ENCODE results near the gene GNG7.
"Not testable (repeated sequence)": the region's sequence is repeated elsewhere in the genome, so short reads cannot be mapped to it uniquely, and the experiment has no call there.

GNG7 gene

GRCh38 chr19:2591537-2592291 is 110.8 kb downstream of the GNG7 start:
- no peak for DNase-seq

DNA sequence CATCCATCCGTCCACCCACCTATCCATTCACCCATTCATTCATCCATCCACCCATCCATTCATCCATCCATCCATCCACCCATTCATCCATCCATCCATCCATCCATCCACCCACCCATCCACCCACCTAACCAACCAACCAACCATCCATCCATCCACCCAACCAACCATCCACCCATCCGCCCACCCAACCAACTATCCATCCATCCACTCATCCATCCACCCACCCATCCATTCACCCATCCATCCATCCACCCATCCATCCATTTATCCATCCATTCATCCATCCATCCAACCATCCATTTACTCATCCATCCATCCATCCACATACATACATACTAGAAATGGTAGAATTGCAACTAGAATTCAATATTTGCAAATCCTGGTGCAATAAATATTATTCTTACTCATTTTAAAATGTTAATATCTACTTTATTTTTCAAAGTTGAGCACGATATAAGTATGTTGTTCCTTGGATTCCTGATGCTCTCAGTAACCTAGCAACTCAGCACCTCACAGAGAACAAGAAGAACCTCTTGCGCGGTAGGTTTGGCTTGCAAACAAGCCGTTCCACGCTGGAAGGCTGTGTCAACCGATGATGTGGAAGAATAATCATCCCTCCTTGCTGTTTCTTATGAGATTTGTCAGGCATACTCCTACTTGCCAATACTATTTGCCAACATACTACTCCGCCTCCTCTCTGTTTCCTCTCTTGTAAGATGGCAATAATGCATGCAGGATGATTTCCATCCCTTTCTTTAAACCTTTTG is 111.7 kb downstream of the GNG7 start:
- no peak for DNase-seq

GRCh38 chr19:2589441-2589840 is 113.1 kb downstream of the GNG7 start:
- no peak for DNase-seq

DNA sequence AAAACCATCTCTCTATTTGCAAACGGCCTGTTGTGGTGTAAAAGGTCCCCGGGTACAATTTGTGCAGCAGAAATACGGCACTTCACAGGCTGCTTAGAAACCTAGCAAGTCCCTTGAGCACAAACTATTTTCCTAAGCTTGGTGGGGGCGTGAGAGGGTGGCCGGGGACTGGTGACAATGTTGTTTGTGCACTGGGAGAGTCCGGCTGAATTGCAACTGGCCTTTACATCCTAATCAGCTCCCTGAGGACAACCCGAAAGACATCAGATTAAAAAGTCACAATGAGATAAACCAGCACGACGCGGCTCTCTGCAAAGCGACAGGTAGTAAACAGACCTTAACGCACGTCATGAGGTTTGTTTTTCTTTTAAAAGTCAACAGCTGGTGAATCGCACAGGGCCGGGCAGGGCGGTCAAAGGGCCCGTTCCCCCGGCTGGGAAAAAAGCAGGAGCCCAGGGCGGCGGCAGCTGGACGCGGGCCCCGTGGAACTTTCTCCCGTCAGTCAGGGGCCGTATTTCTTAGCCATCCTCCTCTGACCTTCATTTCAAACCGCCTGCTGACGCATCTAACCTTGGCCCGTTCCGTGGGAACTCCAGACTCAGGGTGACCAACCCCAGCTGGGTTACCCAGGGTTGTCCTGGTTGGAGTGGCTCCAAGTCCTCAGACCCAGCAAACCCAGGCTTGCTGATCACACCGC is 114.3 kb downstream of the GNG7 start:
- no peak for DNase-seq

- no peak for DNase-seq
These were observed 115.3 kb downstream of the GNG7 start for GRCh38 chr19:2587001-2587719.

GRCh38 chr19:2586196-2586595 is 116.3 kb downstream of the GNG7 start:
- DNase-seq, result no peak

DNA sequence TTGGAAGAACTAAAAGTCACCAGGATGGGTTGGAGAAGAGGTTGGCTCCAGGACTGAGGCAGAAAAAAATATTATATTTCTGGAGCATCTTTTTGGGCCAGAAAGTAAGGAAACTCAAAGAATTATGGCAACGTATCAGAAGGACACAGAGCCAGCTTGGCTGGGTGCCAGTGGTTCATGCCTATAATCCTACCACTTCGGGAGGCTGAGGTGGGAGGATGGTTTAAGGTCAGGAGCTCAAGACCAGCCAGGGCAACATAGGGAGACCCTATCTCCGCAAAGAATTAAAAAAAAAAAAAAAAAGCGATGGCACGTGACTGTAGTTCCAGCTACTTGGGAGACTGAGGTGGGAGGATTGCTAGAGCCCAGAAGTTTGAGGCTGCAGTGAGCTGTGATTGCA is 118.5 kb downstream of the GNG7 start:
- no peak for DNase-seq

DNA sequence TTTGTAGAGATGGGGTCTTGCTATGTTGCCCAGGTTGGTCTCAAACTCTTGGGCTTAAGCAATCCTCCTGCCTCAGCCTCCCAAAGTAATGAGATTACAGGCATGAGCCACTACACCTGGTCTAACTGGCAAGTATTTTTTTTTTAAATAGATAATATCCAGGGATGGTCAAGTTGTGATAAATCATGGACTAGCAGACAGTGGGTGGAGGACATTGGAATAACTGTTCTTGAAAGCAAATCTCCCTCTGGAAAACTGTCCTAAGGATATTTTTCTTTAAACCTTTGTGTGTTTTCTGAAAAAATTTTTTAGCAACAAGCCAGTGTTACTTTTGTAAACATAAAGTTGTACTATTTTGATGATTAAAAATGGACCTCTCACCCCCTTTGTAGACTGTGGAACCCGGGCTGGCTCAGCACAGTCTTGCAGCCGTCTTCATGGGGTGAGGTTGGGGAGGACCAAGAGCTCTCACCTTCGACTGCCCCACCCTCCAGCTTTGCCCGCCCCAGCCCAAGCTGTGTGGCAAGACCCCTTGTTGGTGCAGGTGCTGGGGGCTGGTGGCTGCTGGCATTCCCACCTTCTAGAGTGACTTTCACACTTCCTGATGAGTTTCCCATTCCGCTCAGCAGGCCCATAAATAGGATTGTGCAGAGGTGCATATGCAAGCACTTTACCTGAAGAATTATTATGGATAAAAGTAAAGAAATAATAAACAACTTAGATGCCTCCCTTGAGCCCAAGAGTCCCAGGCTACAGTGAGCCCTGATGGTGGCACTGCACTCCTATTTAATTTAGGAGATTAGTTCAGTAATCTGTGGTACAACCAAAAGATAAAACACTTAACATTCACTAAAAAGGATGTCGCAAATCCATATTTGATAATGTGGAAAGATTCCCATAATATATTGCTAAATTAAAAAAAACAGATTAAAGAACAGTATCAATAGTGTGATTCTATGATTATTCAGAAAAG is 119.2 kb downstream of the GNG7 start:
- DNase-seq, result no peak

DNA sequence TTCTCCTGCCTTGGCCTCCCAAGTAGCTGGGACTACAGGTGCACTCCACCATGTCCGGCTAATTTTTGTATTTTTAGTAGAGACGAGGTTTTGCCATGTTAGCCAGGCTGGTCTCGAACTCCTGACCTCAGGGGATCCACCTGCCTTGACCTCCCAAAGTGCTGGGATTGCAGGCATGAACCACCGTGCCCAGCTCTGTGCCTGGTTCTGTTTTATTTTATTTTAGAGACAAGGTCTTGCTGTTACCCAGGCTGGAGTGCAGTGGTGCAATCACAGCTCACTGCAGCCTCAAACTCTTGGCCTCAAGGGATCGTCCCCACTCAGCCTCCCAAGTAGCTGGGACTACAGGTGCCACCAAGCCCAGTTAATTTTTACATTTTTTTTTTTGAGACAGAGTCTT is 122.1 kb downstream of the GNG7 start:
- not testable (repeated sequence) for DNase-seq

DNA sequence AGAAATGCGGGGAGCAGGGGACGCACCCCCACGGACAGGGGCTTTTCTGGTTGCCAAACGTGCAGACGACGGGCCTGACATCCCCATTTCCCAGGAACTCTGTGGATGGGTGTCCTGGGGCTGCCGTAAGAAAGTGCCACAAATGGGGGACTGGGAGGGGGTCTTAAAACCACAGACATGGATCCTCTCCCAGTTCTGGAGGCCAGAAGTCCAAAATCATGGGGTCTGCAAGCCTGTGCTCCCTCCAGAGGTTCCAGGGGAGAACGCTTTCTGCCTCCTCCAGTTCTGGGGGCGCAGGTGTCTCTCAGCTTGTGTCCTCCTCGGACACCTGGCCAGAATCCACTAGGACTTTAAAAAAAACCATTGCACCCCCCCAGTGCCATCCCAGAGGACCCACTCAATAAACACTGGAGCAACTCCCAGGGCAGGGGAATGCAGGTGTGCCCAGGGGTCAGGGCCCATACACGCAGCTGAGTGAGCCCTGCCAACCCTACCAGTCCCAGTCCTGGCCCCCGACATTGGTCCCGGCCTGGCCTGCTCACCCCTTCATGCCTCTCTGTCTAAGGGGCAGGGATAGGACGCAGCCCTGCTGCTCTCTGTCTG is 122.7 kb downstream of the GNG7 start:
- DNase-seq, result no peak

DNA sequence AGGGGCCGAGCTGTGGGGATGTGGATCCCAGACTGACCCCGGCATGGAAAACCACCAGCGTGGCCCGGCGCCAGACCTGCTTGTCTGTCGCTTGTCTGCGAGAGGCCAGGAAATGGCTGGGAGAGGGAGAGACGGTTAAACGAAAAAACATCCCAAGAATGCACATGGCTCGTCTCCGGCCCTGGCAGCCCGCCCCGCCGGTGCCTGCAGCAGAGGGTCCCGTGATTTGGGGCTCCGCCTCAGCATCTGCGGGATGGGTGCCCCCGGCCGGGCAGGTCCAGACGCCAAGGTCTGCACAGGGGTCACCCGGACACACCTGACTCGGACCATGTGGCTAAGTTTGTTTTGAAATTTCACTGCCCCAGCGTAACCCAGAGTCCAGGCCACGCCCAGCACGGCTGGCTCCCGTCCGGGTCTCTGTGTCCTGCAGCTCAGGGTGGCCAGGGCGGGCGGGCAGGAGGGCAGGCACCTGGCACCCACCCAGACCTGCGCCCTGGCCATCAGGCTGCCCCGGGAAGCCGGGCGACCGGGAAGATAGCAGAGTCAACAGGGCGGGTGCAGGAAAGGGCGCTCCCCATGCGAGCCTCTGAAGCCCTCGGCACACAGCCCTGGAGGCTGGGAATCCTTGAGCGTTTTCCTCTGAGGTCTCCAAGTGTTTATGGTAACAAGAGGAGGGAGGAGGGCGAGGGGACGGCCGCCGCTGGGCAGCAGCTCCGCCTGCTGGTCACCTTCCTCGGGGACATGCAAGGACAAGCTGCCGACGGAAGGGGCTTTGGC is 123.4 kb downstream of the GNG7 start:
- DNase-seq, result peak; percentile 58

DNA sequence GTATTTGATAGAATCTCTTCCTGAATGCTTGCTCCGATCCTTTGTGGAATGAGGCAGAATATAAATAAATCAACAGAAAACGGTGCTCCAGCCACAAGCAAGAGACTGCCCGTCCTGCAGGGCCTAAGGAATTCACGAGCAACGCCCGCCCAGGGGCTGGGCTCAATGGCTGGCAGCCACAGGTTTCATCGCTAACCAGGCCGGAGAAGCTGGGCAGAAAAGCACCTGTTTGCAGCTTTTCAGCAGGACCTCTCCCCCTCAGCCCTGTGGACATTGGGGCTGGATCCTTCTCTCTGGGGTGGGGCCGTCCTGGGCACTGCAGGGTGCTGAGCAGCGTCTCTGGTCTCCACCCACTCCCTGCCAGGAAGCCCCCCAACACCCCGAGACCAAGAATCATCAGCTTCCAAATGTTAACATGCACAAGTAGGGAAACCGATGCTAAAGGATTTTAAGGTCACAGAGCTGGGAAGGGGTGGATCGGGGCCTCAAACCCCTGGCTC is 124.1 kb downstream of the GNG7 start:
- no peak for DNase-seq

GRCh38 chr19:2577722-2578335 is 124.7 kb downstream of the GNG7 start:
- no peak for DNase-seq

DNA sequence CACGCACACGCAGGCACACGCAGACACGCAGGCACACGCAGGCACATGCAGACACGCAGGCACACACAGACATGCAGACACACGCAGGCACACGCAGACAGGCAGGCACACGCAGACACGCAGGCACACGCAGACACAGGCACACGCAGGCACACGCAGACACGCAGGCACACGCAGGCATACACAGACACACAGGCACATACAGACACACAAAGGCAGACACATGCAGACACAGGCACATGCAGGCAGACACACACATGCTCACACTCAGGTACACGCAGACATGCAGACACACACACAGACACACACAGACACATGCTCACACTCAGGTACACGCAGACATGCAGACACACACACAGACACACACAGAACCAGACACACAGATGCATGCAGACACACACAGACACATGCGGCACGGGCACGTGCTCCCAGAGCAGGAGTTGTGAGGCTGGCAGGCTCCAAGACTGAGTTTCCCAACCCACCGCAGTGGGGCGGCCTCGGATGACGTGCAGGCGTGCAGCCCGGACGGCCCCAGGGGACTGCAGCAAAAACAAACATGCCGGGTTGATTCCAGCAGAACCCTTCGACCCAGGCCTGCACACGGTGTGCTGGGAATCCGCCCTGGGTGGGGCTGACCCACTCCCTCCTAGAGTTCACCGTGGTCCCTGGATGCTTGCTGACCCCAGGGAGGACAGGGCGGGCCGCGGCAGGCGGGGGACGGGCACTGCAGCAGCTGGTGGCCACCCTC is 126.6 kb downstream of the GNG7 start:
- DNase-seq, result no peak

- no peak for DNase-seq
These were observed 127.4 kb downstream of the GNG7 start for GRCh38 chr19:2574971-2575630.

DNA sequence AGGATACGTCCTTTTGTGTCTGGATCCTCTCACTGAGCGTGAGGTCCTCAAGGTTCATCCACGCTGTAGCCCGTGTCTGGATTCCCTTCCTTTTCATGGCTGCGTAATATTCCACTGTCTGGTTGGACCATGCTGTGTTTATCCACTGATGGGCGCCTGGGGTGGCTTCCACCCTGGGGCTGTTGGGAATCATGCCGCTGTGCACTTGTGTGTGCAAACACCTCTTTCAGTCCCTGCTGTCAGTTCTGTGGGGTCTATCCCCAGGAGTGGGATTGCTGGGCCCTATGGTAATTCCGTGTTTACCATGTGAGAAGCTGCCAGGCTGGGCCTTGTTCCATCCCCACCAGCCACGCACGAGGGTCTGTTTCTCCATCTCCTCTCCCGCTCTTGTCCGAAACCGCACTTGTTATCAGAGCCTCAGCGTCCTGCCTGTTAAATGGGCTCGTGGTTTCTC is 128.0 kb downstream of the GNG7 start:
- no peak for DNase-seq

- no peak for DNase-seq
These were observed 128.6 kb downstream of the GNG7 start for GRCh38 chr19:2573916-2574315.

DNA sequence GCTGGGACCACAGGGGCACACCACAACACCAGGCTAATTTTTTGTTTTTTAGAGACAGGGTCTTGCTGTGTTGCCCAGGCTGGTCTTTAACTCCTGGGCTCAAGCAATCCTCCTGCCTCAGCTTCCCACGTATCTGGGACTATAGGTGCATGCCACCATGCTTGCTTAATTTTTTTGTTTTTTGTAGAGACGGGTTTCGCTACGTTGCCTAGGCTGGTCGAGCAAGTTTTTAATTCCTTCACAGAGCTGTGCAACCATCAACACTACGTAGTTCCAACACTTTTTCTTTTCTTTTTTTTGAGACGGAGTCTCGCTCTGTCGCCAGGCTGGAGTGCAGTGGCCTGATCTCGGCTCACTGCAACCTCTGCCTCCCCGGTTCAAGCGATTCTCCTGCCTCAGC is 130.3 kb downstream of the GNG7 start:
- DNase-seq, result not testable (repeated sequence)

All from DMS153 (cell line).